ENCODE measurements around the gene PPP1R14B.

The PPP1R14B gene

GRCh38 chr11:64220271-64220670 is 26.5 kb downstream of the PPP1R14B start:
- Histone ChIP-seq H3K36me3 (ENCODE audit: control insufficient read depth, insufficient read depth, low read length) (peaks cover 43% of the 10 kb centered on the region), H3K4me3 (replicated peaks; ENCODE audit: low read depth, low read length) (no peak overlapping the region), H3K27me3 (replicated peaks; ENCODE audit: control insufficient read depth, insufficient read depth, low read length) (no peaks in the 10 kb centered on the region)
- no peak for TF ChIP-seq CTCF (IDR thresholded peaks at IDR 0.05; ENCODE audit: insufficient read depth, low read length, poor library complexity, severe bottlenecking)
- no peak for DNase-seq (ENCODE audit: extremely low read depth, insufficient read length)

GRCh38 chr11:64219755-64220154 is 27.0 kb downstream of the PPP1R14B start:
- peaks cover 44% of the 10 kb centered on the region for H3K36me3 ChIP-seq (ENCODE audit: control insufficient read depth, insufficient read depth, low read length)

GRCh38 chr11:64219354-64219684 is 27.4 kb downstream of the PPP1R14B start:
- H3K27me3 ChIP-seq (replicated peaks; ENCODE audit: control insufficient read depth, insufficient read depth, low read length), result no peaks in the 10 kb centered on the region
- DNase-seq (ENCODE audit: extremely low read depth, insufficient read length), result no peak
- H3K36me3 ChIP-seq (ENCODE audit: control insufficient read depth, insufficient read depth, low read length), result peaks cover 43% of the 10 kb centered on the region
- no peak for TF ChIP-seq CTCF (IDR thresholded peaks at IDR 0.05; ENCODE audit: insufficient read depth, low read length, poor library complexity, severe bottlenecking)
- H3K4me3 ChIP-seq (replicated peaks; ENCODE audit: low read depth, low read length), result no peak overlapping the region

More at GRCh38 chr11:64219755-64220154, 27.0 kb downstream of the PPP1R14B start:
- H3K27me3 ChIP-seq (replicated peaks; ENCODE audit: control insufficient read depth, insufficient read depth, low read length), result no peaks in the 10 kb centered on the region
- no peak for DNase-seq (ENCODE audit: extremely low read depth, insufficient read length)
- H3K4me3 ChIP-seq (replicated peaks; ENCODE audit: low read depth, low read length), result no peak overlapping the region
- no peak for TF ChIP-seq CTCF (IDR thresholded peaks at IDR 0.05; ENCODE audit: insufficient read depth, low read length, poor library complexity, severe bottlenecking)

- peaks cover 37% of the 10 kb centered on the region for H3K36me3 ChIP-seq (ENCODE audit: control insufficient read depth, insufficient read depth, low read length)
- H3K27me3 ChIP-seq (replicated peaks; ENCODE audit: control insufficient read depth, insufficient read depth, low read length), result no peaks in the 10 kb centered on the region
- DNase-seq (ENCODE audit: extremely low read depth, insufficient read length), result no peak
- no peak for TF ChIP-seq CTCF (IDR thresholded peaks at IDR 0.05; ENCODE audit: insufficient read depth, low read length, poor library complexity, severe bottlenecking)
- H3K4me3 ChIP-seq (replicated peaks; ENCODE audit: low read depth, low read length), result no peak overlapping the region
Measured at GRCh38 chr11:64218628-64219353, 28.0 kb downstream of the PPP1R14B start.

GRCh38 chr11:64216879-64217278 is 29.9 kb downstream of the PPP1R14B start:
- no peak for DNase-seq (ENCODE audit: extremely low read depth, insufficient read length)
- peaks cover 36% of the 10 kb centered on the region for H3K36me3 ChIP-seq (ENCODE audit: control insufficient read depth, insufficient read depth, low read length)
- H3K27me3 ChIP-seq (replicated peaks; ENCODE audit: control insufficient read depth, insufficient read depth, low read length), result no peaks in the 10 kb centered on the region
- H3K4me3 ChIP-seq (replicated peaks; ENCODE audit: low read depth, low read length), result no peak overlapping the region
- no peak for TF ChIP-seq CTCF (IDR thresholded peaks at IDR 0.05; ENCODE audit: insufficient read depth, low read length, poor library complexity, severe bottlenecking)
